Peyer's patch (tissue), 4 donors: ENCODE measurements around the gene ARHGAP31.

Source experiments
- POLR2A ChIP-seq, 2 donors: fragments of 450-650 bp; IDR thresholded peaks; one replicate each; pipeline ENCODE4 v1.5.1; 2017; ENCODE audit warnings: antibody characterized with exemption in 2 of 2, mild to moderate bottlenecking in 2 of 2, moderate library complexity in 2 of 2
- TF ChIP-seq, protein P1 (sequence below), 6 experiments: fragments of 450-650 bp in 4 of 6; fragments of 200-600 bp in 2 of 6; sonication (generic) in 1 of 6; IDR thresholded peaks; one replicate each; pipeline ENCODE4 v1.5.1; 2017 to 2019; ENCODE audit warnings: antibody characterized with exemption in 6 of 6, mild to moderate bottlenecking in 3 of 6, moderate library complexity in 1 of 6

GRCh38 chr3:119456469-119456868, 162.3 kb downstream of the ARHGAP31 start:
- TF ChIP-seq, protein P1, sequence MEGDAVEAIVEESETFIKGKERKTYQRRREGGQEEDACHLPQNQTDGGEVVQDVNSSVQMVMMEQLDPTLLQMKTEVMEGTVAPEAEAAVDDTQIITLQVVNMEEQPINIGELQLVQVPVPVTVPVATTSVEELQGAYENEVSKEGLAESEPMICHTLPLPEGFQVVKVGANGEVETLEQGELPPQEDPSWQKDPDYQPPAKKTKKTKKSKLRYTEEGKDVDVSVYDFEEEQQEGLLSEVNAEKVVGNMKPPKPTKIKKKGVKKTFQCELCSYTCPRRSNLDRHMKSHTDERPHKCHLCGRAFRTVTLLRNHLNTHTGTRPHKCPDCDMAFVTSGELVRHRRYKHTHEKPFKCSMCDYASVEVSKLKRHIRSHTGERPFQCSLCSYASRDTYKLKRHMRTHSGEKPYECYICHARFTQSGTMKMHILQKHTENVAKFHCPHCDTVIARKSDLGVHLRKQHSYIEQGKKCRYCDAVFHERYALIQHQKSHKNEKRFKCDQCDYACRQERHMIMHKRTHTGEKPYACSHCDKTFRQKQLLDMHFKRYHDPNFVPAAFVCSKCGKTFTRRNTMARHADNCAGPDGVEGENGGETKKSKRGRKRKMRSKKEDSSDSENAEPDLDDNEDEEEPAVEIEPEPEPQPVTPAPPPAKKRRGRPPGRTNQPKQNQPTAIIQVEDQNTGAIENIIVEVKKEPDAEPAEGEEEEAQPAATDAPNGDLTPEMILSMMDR (IDR thresholded peaks at IDR 0.05): no peak
- TF ChIP-seq POLR2A (IDR thresholded peaks at IDR 0.05): no peak
